Osteoblast (primary cell): ENCODE results near the gene PCDH15. TPM values are rescaled to one million over a fixed set of nuclear protein-coding genes. Genes with fewer than 3 reads are reported as not detected.

Experiments
- DNase-seq: peaks from one replicate; pipeline ENCODE4 v3.0.0; 2011; ENCODE audit warnings: low spot score, mixed read lengths; ENCODE audit not compliant: insufficient read length; ENCODE audit errors: missing footprints
- H2AFZ ChIP-seq: 2 replicates; pipeline ENCODE4 v1.6.0; 2011; ENCODE audit warnings: mild to moderate bottlenecking, low read length
- H3K27ac ChIP-seq: 2 replicates; pipeline ENCODE4 v1.5.1; 2011; ENCODE audit warnings: mild to moderate bottlenecking, low read depth, low read length, moderate library complexity
- H3K27me3 ChIP-seq: 2 replicates; pipeline ENCODE4 v1.6.0; 2012; ENCODE audit warnings: mild to moderate bottlenecking, control low read depth, inconsistent platforms, low read length, moderate library complexity; ENCODE audit not compliant: insufficient read depth
- H3K36me3 ChIP-seq: 2 replicates; pipeline ENCODE4 v1.5.1; 2011; ENCODE audit warnings: mild to moderate bottlenecking, low read length, control low read depth, moderate library complexity; ENCODE audit not compliant: insufficient read depth
- H3K4me1 ChIP-seq: 2 replicates; pipeline ENCODE4 v1.5.1; 2011; ENCODE audit warnings: mild to moderate bottlenecking, low read length, control low read depth, moderate library complexity; ENCODE audit not compliant: insufficient read depth
- H3K4me2 ChIP-seq: 2 replicates; pipeline ENCODE4 v1.6.0; 2011; ENCODE audit warnings: mild to moderate bottlenecking, low read length; ENCODE audit not compliant: insufficient read depth
- H3K4me3 ChIP-seq: fragments of 200-600 bp; sonication (generic); 3 replicates; pipeline ENCODE4 v1.5.1; 2012; ENCODE audit warnings: mild to moderate bottlenecking, low read length, inconsistent platforms; ENCODE audit not compliant: insufficient read depth
- H3K79me2 ChIP-seq: 2 replicates; pipeline ENCODE4 v1.6.0; 2012; ENCODE audit warnings: mild to moderate bottlenecking, low read length, control low read depth, inconsistent platforms; ENCODE audit not compliant: insufficient read depth
- H3K9me3 ChIP-seq: 2 replicates; pipeline ENCODE4 v1.5.1; 2011; ENCODE audit warnings: low read depth, low read length, control low read depth
- H4K20me1 ChIP-seq: 2 replicates; pipeline ENCODE4 v1.6.0; 2012; ENCODE audit warnings: mild to moderate bottlenecking, low read length, control low read depth; ENCODE audit not compliant: insufficient read depth
- total RNA-seq: library from RNA; depleted of rRNA; stranded (reverse); fragments of >200 nt; gene quantifications from 2 replicates; pipeline ENCODE4 v1.2.3, GENCODE V29; 2012
- TF ChIP-seq, protein P1 (sequence below): IDR thresholded peaks from 2 replicates; pipeline ENCODE4 v1.5.1; 2011; ENCODE audit warnings: mild to moderate bottlenecking, low read depth, low read length, moderate library complexity; ENCODE audit errors: extremely low read depth

The PCDH15 gene
- total RNA-seq, 1 donor: not detected

DNA sequence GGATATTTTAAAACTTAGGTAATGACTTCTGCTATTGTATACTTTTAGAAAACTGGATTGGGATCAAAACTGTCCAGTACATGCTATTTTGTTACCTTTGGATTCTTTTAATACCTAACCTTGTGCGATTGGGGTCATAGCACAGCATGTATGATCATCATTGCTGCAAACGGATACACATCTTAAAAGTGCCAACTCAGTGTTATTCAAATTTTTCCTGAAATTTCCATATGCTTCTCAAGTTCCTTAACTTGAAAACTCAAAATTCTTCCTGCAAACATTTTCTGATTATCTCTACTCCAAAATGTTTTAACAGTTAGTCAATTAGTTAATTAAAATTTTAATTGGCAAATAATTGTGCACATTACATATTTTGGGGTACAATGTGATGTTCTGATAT is 147.5 kb downstream of the PCDH15 start:
- Histone ChIP-seq H3K9me3 (peaks cover 1% of the 10 kb centered on the region), H3K79me2 (no peaks in the 10 kb centered on the region), H3K4me2 (no peak overlapping the region), H2AFZ (no peak overlapping the region), H3K36me3 (no peaks in the 10 kb centered on the region), H3K27me3 (no peaks in the 10 kb centered on the region), H3K27ac (no peak overlapping the region), H3K4me1 (no peaks in the 10 kb centered on the region), H4K20me1 (no peaks in the 10 kb centered on the region), H3K4me3 (no peak overlapping the region)
- no peak for DNase-seq
- TF ChIP-seq, protein P1, sequence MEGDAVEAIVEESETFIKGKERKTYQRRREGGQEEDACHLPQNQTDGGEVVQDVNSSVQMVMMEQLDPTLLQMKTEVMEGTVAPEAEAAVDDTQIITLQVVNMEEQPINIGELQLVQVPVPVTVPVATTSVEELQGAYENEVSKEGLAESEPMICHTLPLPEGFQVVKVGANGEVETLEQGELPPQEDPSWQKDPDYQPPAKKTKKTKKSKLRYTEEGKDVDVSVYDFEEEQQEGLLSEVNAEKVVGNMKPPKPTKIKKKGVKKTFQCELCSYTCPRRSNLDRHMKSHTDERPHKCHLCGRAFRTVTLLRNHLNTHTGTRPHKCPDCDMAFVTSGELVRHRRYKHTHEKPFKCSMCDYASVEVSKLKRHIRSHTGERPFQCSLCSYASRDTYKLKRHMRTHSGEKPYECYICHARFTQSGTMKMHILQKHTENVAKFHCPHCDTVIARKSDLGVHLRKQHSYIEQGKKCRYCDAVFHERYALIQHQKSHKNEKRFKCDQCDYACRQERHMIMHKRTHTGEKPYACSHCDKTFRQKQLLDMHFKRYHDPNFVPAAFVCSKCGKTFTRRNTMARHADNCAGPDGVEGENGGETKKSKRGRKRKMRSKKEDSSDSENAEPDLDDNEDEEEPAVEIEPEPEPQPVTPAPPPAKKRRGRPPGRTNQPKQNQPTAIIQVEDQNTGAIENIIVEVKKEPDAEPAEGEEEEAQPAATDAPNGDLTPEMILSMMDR: no peak

DNA sequence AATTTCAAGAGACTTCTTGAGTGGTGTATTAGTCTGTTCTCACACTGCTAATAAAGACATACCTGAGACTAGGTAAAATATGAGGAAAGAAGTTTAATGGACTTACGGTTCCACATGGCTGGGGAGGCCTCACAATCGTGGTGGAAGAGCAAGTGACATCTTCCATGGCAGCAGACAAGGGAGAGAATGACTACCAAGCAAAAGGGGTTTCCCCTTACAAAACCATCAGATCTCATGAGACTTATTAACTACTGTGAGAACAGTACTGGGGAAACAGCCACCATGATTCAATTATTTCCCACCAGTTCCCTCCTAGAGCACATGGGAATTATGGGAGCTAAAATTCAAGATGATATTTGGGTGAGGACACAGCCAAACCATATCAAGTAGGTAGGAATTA is 150.5 kb downstream of the PCDH15 start:
- H3K79me2 ChIP-seq: no peaks in the 10 kb centered on the region
- no peak overlapping the region for H3K27ac ChIP-seq
- H3K4me1 ChIP-seq: no peaks in the 10 kb centered on the region
- TF ChIP-seq, protein P1: no peak
- H3K9me3 ChIP-seq: peaks cover 1% of the 10 kb centered on the region
- H2AFZ ChIP-seq: no peak overlapping the region
- no peak overlapping the region for H3K4me2 ChIP-seq
- H3K36me3 ChIP-seq: no peaks in the 10 kb centered on the region
- no peaks in the 10 kb centered on the region for H3K27me3 ChIP-seq
- no peaks in the 10 kb centered on the region for H4K20me1 ChIP-seq
- no peak overlapping the region for H3K4me3 ChIP-seq
- no peak for DNase-seq

DNA sequence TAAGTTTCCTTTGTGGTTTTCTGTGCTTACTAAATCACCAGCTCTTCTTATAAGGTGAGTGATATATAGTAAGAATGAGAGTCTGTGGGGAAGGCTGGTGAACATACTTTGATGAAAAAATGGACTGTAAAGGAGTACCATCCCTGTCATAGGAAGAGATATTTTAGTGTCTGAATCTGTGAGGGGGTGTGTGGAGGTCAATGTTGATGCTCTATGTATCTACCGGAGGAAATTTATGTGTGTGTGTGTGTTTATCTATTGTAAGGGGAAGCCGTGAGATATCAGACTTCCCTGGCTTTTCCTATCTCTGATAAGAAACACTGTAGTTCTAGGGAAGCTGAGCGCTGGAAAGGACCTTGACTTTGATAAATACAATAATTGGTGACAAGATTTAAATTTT is 179.0 kb downstream of the PCDH15 start:
- no peak for DNase-seq
- H2AFZ ChIP-seq: no peak overlapping the region
- H3K27me3 ChIP-seq: no peaks in the 10 kb centered on the region
- H4K20me1 ChIP-seq: no peaks in the 10 kb centered on the region
- H3K4me2 ChIP-seq: no peak overlapping the region
- H3K9me3 ChIP-seq: no peaks in the 10 kb centered on the region
- TF ChIP-seq, protein P1: no peak
- H3K27ac ChIP-seq: no peak overlapping the region
- H3K4me1 ChIP-seq: no peaks in the 10 kb centered on the region
- no peak overlapping the region for H3K4me3 ChIP-seq
- H3K36me3 ChIP-seq: no peaks in the 10 kb centered on the region
- H3K79me2 ChIP-seq: no peaks in the 10 kb centered on the region

DNA sequence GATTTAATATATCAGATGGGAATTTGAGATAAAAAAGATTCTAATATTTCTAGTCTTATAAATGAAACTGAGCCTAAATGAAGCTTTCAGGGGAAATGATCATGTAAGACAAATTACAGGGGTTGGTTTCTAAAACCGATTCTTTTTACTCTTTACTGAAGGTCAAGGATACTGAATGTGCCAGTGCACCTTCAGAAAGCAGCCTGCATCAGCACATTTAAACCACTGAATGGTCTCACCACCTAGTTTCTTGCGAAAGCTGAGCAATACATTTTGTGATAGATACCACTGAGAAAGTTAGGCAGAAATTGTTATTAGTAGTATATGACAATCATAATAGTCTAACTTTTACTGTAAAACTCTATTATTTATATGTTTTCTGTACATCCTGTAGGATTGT is 180.7 kb downstream of the PCDH15 start:
- DNase-seq: no peak
- H4K20me1 ChIP-seq: no peaks in the 10 kb centered on the region
- no peaks in the 10 kb centered on the region for H3K9me3 ChIP-seq
- H3K36me3 ChIP-seq: no peaks in the 10 kb centered on the region
- H3K4me2 ChIP-seq: no peak overlapping the region
- H3K4me3 ChIP-seq: no peak overlapping the region
- no peak overlapping the region for H2AFZ ChIP-seq
- no peaks in the 10 kb centered on the region for H3K27me3 ChIP-seq
- no peaks in the 10 kb centered on the region for H3K79me2 ChIP-seq
- TF ChIP-seq, protein P1: no peak
- no peaks in the 10 kb centered on the region for H3K4me1 ChIP-seq
- H3K27ac ChIP-seq: no peak overlapping the region
